ENCODE data around the gene HCAR2. TPM values are rescaled to one million over a fixed set of nuclear protein-coding genes. Genes with fewer than 3 reads are reported as not detected.

HCAR2 gene
- total and polyA plus RNA-seq, 2 experiments from 2014 or later = 2.1 to 3.7 TPM

DNA sequence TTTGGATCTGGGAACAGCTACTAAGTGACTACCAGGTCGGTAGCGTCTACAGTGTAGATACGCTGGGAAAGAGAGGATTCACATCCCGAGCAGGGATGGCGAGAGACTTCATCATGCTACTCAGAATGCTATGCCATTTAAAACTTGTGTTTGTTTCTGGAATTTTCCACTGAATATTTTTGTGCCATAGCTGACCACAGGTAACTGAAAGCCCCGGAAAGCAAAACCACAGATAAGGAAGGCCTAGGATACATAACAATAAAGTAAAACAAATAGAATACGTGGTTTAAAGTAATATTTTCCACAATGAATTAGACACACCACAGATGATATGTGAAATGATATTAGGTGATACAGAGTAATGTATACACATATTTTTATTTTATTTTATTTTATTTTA is 35.4 kb upstream of the HCAR2 start:
- no peak for DNase-seq (ENCODE audit: low spot score)
- no peak for TF ChIP-seq EZH2 (IDR thresholded peaks at IDR 0.05; ENCODE audit: borderline replicate concordance)
- TF ChIP-seq, protein P1, sequence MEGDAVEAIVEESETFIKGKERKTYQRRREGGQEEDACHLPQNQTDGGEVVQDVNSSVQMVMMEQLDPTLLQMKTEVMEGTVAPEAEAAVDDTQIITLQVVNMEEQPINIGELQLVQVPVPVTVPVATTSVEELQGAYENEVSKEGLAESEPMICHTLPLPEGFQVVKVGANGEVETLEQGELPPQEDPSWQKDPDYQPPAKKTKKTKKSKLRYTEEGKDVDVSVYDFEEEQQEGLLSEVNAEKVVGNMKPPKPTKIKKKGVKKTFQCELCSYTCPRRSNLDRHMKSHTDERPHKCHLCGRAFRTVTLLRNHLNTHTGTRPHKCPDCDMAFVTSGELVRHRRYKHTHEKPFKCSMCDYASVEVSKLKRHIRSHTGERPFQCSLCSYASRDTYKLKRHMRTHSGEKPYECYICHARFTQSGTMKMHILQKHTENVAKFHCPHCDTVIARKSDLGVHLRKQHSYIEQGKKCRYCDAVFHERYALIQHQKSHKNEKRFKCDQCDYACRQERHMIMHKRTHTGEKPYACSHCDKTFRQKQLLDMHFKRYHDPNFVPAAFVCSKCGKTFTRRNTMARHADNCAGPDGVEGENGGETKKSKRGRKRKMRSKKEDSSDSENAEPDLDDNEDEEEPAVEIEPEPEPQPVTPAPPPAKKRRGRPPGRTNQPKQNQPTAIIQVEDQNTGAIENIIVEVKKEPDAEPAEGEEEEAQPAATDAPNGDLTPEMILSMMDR (IDR thresholded peaks at IDR 0.05; ENCODE audit: poor library complexity) = no peak
- TF ChIP-seq EZH2phosphoT487 (IDR thresholded peaks at IDR 0.05; ENCODE audit: low read depth, severe bottlenecking, unreplicated experiment) = no peak
- H3K9me2 ChIP-seq (replicated peaks; ENCODE audit: insufficient read depth) = no peaks in the 10 kb centered on the region
- H3K36me3 ChIP-seq (replicated peaks; ENCODE audit: insufficient read depth, low read depth) = no peaks in the 10 kb centered on the region
- no peak overlapping the region for H3K4me2 ChIP-seq
- H3K79me2 ChIP-seq = no peaks in the 10 kb centered on the region
- H3K27ac ChIP-seq = no peak overlapping the region
- H4K20me1 ChIP-seq (ENCODE audit: insufficient read depth, poor library complexity, severe bottlenecking) = no peaks in the 10 kb centered on the region
- no peaks in the 10 kb centered on the region for H3K9me3 ChIP-seq (ENCODE audit: low read depth)
- WGBS (ENCODE audit: low lambda C conversion rate, missing lambda C conversion rate) = 78% methylated on average over 7 of the region's 7 CpGs
- no peak overlapping the region for H2AFZ ChIP-seq
- no peak overlapping the region for H3K4me3 ChIP-seq
- no peaks in the 10 kb centered on the region for H3K27me3 ChIP-seq
- no peaks in the 10 kb centered on the region for H3K4me1 ChIP-seq (ENCODE audit: insufficient read depth)

DNA sequence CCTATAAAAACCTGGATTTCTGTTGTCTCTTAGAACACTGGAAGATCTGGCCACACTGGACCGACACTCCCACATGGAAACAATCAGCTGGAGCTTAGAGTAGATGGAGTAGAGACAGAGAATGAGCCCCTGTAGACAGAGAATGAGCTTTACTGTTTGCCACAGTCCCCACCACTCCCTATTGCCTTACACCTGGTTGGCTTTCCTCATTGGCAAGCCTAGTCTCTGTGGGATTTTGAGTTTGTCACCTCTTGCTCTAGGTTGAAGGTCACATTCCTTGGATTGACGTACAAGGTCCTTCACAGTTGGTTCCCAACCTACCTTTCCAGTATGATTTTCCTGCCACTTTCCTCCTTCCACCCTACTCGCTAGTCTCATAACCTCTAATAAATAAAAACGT is 29.5 kb upstream of the HCAR2 start:
- Histone ChIP-seq H3K27me3 (no peaks in the 10 kb centered on the region), H3K4me3 (no peak overlapping the region), H3K9me2 (replicated peaks; ENCODE audit: insufficient read depth) (no peaks in the 10 kb centered on the region), H3K79me2 (no peaks in the 10 kb centered on the region), H4K20me1 (ENCODE audit: insufficient read depth, poor library complexity, severe bottlenecking) (no peaks in the 10 kb centered on the region), H2AFZ (no peak overlapping the region), H3K9me3 (ENCODE audit: low read depth) (no peaks in the 10 kb centered on the region), H3K4me2 (no peak overlapping the region), H3K4me1 (ENCODE audit: insufficient read depth) (no peaks in the 10 kb centered on the region), H3K27ac (no peak overlapping the region), H3K36me3 (replicated peaks; ENCODE audit: insufficient read depth, low read depth) (no peaks in the 10 kb centered on the region)
- TF ChIP-seq EZH2phosphoT487 (IDR thresholded peaks at IDR 0.05; ENCODE audit: low read depth, severe bottlenecking, unreplicated experiment) = no peak
- TF ChIP-seq, protein P1 (IDR thresholded peaks at IDR 0.05; ENCODE audit: poor library complexity) = no peak
- TF ChIP-seq EZH2 (IDR thresholded peaks at IDR 0.05; ENCODE audit: borderline replicate concordance) = no peak
- no peak for DNase-seq (ENCODE audit: low spot score)
- WGBS (ENCODE audit: low lambda C conversion rate, missing lambda C conversion rate) = 86% methylated on average over 4 of the region's 4 CpGs

DNA sequence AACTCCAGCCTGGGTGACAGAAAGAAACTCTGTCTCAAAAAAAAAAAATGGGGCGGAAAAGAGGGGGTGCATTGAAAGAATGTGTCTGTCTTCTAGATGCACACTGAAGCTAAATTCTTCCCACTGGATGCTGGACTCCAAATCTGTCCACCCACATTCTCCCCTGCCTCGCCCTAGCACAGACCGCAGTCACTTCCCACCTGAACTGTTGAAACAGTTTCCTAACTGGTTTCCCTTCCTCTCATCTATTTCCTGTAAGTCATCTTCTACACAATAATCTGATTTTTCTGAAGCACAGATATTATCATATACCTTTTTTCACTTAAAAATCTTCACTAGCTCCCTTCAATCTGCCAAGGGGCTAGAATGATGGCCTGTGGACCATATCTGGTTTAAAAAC is 29.0 kb upstream of the HCAR2 start:
- no peaks in the 10 kb centered on the region for H3K9me3 ChIP-seq (ENCODE audit: low read depth)
- no peaks in the 10 kb centered on the region for H3K27me3 ChIP-seq
- H3K9me2 ChIP-seq (replicated peaks; ENCODE audit: insufficient read depth) = no peaks in the 10 kb centered on the region
- no peak overlapping the region for H3K4me2 ChIP-seq
- H3K4me3 ChIP-seq = no peak overlapping the region
- H3K79me2 ChIP-seq = no peaks in the 10 kb centered on the region
- no peaks in the 10 kb centered on the region for H4K20me1 ChIP-seq (ENCODE audit: insufficient read depth, poor library complexity, severe bottlenecking)
- no peak for DNase-seq (ENCODE audit: low spot score)
- H3K4me1 ChIP-seq (ENCODE audit: insufficient read depth) = no peaks in the 10 kb centered on the region
- no peak overlapping the region for H3K27ac ChIP-seq
- no peak overlapping the region for H2AFZ ChIP-seq
- TF ChIP-seq EZH2 (IDR thresholded peaks at IDR 0.05; ENCODE audit: borderline replicate concordance) (no peak), EZH2phosphoT487 (IDR thresholded peaks at IDR 0.05; ENCODE audit: low read depth, severe bottlenecking, unreplicated experiment) (no peak)
- TF ChIP-seq, protein P1 (IDR thresholded peaks at IDR 0.05; ENCODE audit: poor library complexity) = no peak
- 86% methylated on average over 3 of the region's 3 CpGs for WGBS (ENCODE audit: low lambda C conversion rate, missing lambda C conversion rate)
- no peaks in the 10 kb centered on the region for H3K36me3 ChIP-seq (replicated peaks; ENCODE audit: insufficient read depth, low read depth)
